ENCODE results near the gene MTHFD1L.

Gene MTHFD1L

DNA sequence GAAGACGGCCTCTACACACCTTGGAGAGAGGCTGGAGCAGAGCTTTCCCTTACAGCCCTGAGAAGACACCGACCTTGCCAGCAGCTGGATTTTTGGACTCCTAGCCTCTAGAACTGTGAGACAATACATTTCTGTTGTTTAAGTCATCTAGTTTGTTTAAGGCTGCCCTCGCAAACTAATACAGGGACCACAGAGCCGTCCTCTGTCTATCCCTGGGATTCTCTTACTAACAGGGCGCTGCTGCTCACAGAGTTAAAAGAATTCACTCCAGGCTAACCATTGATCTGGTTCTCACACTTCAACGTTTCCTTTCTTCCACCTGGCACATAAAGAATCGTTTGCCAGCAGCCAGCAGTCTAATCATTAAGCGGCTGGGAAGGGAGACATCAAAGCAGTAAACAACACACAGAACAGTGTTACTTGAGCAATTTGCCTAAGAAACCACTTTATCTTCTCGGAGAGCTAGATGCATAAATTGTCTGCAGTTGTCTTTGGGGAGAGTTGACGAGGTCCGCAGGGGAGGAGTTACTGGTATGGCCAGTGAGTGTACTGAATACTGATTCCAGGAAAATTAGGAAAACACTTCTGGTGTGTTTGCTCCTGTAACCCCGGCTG, 270.7 kb downstream of the MTHFD1L start:
- DNase-seq = no peak

DNA sequence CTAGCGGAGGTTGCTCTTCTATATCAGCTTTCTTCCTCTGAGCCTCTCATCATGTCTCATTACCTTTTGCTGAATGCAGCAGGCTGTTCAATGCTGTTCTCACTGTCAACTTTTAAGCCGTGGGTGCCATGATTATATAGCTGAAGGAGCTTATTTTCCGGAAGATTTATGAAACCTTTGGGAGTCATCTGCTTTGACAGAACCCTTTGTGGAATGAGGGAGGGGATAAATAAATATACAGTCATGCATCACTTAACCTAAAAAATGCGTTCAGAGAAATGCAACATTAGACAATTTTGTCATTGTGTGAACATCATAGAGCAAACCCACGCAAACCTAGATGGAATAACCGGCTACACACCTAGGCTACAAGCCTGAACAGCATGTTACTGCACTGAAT, 272.0 kb downstream of the MTHFD1L start:
- no peak for DNase-seq

DNA sequence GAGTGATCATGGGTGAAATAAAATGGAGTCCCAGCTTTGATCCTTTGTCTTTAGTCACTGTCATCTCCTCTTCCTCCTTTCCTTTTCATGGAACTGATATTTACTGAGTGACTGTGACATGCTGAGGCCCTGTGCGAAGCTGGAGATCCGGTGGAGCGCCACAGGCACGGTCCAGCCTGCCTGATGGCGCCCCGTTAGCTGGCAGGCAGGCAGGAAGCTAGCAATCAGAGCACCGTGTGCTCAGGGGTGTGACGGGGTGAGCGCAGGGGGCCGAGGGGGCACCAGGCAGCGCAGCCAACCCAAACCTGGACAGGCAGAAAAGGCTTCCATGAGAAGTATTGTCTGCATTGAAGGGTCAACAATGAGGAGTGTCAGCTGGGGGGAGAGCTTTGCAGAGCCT, 274.0 kb downstream of the MTHFD1L start:
- DNase-seq = no peak

DNA sequence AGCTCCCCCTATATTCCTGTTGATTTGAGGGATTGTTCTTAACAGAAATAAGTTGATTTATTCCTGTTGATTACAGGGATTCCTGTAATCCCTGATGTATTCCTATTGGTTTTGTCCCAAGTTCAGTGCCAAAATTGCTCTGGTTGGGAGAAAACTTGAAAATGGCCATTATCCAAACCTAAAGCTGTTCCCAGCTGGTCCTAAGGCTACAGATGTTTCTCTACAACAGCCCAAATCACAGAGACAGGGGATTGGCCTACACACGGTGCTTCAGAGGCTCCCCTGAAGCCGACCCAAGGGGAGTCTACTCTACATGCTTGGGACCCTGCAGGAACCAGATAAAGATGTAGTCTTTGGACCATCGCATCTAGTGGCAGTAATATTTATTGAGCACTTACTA, 275.3 kb downstream of the MTHFD1L start:
- no peak for DNase-seq

DNA sequence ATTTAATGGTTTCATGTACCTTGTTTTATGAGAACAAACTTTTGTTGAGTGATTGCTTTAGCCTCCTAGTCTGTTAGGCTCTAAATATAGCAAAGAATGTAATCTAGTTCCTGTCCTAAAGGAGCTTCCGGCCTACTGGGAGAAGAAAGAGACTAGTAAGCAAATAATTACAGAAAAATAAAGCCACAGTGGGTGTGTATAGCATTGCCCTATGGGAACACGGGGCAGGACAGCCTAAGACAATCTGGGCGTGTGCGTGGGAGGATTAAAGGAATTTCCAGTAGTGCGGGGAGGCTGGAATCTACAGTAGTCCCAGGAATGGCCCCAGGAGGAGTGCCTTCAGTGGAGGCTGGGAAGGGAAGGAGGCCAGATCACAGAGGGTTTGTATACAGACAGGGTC, 276.2 kb downstream of the MTHFD1L start:
- DNase-seq = no peak

DNA sequence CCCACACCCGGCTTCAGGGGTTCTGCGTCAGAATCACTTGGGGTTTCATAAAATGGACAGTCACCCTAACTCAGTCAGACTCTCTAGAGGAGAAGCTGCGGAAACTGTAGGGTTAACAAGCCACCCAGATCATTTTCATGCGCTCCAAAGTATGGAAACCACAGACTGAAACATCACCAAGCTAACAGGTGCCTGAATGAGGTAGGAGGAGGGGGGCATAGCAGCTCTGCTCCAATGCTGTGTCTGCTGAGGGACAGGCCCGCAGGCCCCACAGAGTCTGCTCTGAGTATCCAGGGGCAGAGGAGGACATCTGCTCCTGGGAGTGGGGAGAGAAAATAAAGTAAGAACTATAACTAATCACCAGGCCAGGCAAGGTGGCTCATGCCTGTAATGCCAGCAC, 277.2 kb downstream of the MTHFD1L start:
- DNase-seq = no peak

DNA sequence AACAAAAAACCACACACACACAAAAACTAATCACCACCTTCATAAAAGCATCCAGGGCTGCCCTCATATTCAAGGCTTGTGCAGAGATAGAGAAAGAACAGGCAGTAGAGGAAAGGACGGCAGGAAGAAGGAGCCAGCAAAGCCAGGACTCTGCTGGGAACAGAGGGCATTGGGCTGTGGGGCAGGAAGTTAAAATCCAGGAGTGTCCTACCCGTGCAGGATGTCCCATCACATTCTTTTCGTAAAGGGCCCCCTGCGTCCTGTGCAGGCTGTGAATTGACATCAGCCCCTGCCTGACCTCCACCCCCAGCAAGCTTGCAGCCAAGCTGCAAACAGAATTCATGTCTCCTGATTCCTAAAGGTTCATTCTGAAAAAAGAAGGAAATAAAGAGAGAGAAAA, 277.8 kb downstream of the MTHFD1L start:
- no peak for DNase-seq

DNA sequence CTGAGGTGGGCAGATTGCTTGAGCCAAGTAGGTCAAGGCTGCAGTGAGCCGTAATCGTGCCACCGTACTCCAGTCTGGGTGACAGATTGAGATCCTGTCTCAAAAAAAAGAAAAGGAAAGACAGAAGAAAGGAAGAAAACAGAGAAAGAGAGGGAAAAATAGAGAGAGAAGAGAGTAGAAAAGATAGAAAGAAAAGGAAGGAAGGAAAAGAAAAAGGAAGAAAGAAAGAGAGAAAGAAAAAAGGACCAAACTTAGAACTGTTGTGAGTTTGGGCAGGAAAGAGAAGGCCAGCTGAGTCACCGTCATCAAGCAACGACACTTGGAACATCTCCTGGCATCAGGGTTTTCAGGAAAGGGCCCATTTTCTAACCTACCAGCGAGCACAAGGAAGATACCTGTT, 278.3 kb downstream of the MTHFD1L start:
- DNase-seq = no peak

DNA sequence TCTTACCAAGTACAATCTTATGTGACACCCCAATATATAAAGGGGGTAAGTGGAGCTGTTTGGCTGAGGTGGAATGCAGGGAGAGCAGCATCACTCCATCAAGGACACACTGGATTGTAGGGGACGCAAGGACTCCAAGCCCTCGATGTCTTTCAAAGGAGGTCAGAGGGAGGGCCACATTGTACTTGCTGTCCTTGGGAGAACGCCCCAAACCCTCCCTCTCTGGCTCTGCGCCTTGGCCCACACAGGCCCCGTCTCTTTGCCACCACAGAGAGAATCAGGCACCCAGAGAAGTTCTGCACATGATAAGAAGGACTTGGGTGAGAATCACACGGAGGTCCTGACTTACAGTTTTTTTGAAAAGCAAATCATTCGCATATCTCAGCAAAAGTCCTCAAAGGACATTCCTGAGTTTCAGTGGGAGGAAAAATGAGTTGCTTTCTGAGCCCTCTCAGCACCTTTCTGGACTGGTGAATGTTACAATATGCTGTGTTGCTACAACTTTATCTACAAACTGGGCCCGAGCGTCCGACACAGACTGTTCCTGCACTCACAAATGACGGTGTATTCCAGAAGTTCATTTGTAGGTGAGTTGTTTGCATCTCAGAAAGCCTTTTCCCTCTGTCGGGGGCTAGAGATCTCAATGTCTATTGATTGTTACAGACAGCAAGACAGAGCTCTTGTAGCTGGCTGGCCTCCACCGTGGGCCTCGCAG, 281.8 kb downstream of the MTHFD1L start:
- no peak for DNase-seq

DNA sequence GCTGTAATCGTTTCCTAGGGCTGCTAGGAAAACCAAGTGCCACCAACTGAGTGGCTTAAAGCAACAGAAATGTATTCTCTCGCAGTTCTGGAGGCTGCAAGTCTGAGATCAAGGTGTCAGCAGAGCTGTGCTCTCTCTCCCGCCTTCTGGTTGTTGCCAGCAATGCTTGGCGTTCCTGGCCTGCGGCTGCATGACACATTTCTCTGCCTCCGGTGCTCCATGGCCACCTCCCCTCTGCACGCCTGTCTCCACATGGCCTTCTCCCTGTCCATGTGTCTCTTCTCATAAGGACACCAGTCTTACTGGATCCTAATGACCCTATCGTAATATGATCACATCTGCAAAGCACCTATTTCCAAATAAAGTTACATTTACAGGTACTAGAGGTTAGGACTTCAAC, 282.6 kb downstream of the MTHFD1L start:
- DNase-seq = no peak

DNA sequence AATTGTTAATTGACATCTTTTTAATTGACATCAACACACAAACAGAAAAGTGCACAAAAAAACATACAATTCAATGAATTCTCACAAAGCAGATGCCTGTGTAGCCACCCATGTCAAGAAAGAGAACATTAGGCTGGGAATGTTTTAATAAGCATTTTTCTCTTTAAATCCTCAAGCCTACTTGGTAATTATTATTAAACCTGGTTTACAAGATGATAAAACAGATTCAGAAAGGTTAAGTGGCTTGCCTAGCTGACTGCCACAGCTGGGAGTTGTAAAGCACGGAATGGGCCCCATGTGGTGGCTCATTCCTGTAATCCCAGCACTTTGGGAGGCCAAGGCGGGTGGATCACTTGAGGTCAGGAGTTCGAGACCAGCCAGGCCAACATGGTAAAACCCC, 284.3 kb downstream of the MTHFD1L start:
- no peak for DNase-seq

Data from SIG-M5 (cell line).